WI38 (cell line): ENCODE data around the gene CHD6.

Experiments
- H3K4me3 ChIP-seq: 2 replicates; pipeline ENCODE4 v1.5.1; 2011; ENCODE audit warnings: low read depth, mild to moderate bottlenecking, control low read depth, low read length
- TF ChIP-seq, protein P1 (sequence below): IDR thresholded peaks from 2 replicates; pipeline ENCODE4 v1.5.1; 2012; ENCODE audit warnings: low read depth, mild to moderate bottlenecking, control low read depth, low read length

The CHD6 gene

DNA sequence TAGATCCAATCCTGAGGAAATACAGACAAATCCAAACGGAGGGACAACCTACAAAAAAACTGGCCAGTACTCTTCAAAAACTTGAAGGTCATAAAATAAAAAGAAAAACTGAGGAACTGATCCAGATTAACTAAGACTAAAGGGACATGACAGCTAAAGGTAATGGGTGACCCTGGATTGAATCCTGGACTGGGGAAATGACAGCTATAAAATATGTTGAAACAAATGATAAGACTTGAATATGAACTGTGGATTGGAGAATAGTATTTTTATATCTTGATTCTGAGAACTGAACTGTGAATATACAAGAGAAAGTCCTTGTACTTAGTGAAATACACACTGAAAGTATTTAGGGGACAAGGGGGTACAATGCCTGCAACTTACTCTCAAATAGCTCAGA is 154.6 kb downstream of the CHD6 start:
- no peak overlapping the region for H3K4me3 ChIP-seq
- TF ChIP-seq, protein P1, sequence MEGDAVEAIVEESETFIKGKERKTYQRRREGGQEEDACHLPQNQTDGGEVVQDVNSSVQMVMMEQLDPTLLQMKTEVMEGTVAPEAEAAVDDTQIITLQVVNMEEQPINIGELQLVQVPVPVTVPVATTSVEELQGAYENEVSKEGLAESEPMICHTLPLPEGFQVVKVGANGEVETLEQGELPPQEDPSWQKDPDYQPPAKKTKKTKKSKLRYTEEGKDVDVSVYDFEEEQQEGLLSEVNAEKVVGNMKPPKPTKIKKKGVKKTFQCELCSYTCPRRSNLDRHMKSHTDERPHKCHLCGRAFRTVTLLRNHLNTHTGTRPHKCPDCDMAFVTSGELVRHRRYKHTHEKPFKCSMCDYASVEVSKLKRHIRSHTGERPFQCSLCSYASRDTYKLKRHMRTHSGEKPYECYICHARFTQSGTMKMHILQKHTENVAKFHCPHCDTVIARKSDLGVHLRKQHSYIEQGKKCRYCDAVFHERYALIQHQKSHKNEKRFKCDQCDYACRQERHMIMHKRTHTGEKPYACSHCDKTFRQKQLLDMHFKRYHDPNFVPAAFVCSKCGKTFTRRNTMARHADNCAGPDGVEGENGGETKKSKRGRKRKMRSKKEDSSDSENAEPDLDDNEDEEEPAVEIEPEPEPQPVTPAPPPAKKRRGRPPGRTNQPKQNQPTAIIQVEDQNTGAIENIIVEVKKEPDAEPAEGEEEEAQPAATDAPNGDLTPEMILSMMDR, result no peak

DNA sequence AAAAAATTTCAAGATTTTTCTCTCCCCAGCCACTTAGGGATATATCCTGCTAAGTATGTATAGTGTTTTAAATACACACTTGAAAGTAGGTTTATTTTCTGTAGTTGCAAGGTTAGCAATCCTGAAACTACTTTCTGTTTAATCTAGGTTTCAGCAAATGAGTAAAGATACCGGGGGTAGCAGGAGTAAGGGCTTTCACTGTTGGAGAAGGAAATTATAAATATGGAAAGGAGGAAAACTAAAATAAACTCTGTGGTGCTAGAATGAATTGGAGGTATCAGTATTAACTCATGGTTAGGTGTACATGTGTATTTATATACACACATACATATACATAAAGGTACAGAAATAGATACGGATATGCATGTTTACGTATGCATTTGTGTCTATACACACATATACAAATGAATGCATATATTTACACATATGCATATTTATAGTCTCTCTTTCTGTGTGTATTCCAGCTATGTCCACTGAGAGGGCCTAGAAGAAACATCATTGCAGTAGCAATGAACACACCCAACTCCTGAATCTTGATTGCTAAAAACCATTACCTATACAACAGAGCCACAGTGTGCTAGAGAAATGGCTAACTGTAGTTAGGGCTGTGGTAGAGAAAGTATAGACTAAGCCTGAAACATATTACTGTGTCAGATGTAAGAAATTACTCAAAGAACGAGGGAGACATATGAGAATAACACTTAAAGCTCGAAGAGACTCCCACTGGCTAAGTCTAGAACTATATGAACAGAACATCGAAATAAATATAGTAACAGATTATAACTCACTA is 155.6 kb downstream of the CHD6 start:
- no peak overlapping the region for H3K4me3 ChIP-seq
- TF ChIP-seq, protein P1, result no peak

DNA sequence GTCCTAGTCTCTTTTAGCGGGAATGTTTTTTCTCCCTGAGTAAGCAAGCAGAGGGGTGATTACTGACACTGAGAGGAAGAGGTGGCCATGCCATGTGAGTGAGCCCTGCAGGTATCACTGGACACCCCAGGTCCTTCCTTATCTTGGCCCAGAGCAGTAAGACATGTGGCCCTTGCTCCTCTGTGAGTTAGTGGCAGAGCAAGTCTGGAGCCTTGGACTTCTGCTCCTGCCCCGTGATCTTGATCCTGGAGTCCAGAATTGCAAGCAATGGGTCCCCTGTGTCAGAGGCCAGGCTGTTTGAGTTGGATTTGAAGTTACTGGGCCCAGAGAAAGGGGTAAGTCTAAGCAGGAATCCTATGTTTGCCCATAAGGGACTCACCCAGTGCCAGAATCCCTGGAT is 159.4 kb downstream of the CHD6 start:
- TF ChIP-seq, protein P1, result no peak
- no peak overlapping the region for H3K4me3 ChIP-seq

DNA sequence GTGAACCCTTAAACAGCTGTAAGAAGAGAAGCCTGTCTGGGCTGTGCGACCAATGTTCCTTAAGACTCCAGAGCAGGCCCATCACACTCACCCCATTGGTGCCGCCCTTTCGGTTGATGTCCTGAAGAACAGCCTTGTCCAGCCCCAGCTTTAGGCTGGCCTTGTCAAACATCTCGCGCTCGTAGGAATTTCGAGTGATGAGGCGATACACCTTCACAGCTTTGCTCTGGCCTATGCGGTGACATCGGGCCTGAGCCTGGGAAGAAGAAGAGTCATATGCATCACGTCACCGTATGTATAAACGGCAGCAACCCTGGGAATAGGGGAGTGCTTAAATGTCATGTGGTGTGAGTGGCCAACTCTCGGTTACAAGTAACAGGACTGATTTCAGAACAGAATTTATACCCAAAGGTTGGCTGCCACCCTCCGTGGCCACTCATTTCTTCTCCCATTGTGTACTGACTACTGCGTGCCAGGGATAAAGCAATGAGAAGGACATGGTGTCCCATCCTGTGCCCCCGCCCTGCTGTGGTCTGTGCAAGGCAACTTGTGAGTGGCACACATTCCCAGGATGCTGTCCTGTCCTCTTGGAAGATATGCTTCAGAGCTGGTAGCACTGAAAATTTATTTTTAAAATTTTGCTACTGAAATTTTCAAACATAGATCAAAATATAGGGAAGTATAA is 160.9 kb downstream of the CHD6 start:
- TF ChIP-seq, protein P1, result no peak
- no peak overlapping the region for H3K4me3 ChIP-seq

DNA sequence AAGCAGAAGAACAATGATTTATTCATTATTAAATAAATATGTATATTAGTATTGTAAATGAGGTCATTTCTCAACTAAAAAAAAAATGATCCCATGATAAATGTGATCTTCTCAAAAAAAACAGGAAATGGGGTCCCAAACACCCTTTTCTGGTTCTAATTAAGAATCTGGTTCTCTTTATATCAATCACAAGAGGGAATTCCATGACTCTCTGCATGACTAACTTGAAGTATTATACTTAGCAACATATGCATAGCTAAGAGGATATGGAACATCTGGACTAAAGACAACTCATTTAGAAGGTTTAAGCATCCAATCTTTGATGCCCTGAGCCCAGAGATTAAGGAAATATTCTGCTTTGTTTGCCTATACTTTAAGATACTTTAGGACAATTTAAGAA is 161.8 kb downstream of the CHD6 start:
- TF ChIP-seq, protein P1, result no peak

DNA sequence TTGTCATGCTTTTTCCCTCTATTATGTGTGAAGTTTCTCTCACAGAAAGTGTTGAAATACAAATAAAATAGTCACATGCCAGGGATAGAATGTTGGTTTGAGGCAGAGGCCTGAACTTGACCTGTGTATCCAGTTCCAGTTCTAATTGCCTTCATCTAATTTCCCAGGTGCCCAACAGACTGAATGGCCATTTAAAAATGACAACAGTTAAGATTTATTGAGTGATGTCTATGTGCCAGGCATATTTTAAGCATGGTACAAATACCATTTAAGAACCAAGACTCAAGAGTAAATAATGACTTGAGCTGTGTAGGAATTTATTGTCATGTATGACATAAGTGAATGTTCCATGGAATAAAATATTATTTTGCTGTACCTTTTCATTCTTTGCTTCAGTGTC is 163.9 kb downstream of the CHD6 start:
- no peak overlapping the region for H3K4me3 ChIP-seq
- TF ChIP-seq, protein P1, result no peak

More for the DNA sequence above, 161.8 kb downstream of the CHD6 start:
- H3K4me3 ChIP-seq, result no peak overlapping the region
